H9 (cell line): ENCODE measurements around the gene EPS8L1. TPM values are rescaled to one million over a fixed set of nuclear protein-coding genes. Genes with fewer than 3 reads are reported as not detected.

ENCODE experiments used
- DNase-seq: peaks from one replicate; pipeline ENCODE4 v3.0.0-alpha.2; 2017
- H2AFZ ChIP-seq: one replicate; pipeline ENCODE4 v1.6.1; 2013; ENCODE audit warnings: mild to moderate bottlenecking, low read length, control low read depth, moderate library complexity
- H2AK5ac ChIP-seq: 2 replicates; pipeline ENCODE4 v1.6.1; 2013; ENCODE audit warnings: low read length, control low read depth, mixed read lengths; ENCODE audit not compliant: insufficient read length
- H2BK120ac ChIP-seq: one replicate; pipeline ENCODE4 v1.6.1; 2013; ENCODE audit warnings: low read depth, mild to moderate bottlenecking, low read length, control low read depth, inconsistent platforms; ENCODE audit not compliant: poor library complexity, severe bottlenecking
- H2BK12ac ChIP-seq: 2 replicates; pipeline ENCODE4 v1.6.1; 2013; ENCODE audit warnings: low read length, control low read depth, mixed read lengths, low read depth; ENCODE audit not compliant: insufficient read length
- H2BK15ac ChIP-seq: 2 replicates; pipeline ENCODE4 v1.6.1; 2013; ENCODE audit warnings: low read depth, low read length, control low read depth
- H2BK20ac ChIP-seq: one replicate; pipeline ENCODE4 v1.6.1; 2013; ENCODE audit warnings: low read depth, mild to moderate bottlenecking, low read length, control low read depth, inconsistent platforms; ENCODE audit not compliant: poor library complexity, severe bottlenecking
- H2BK5ac ChIP-seq: 2 replicates; pipeline ENCODE4 v1.6.1; 2013; ENCODE audit warnings: low read length, control low read depth, mixed read lengths; ENCODE audit not compliant: insufficient read length
- H3K14ac ChIP-seq: 2 replicates; pipeline ENCODE4 v1.6.1; 2013; ENCODE audit warnings: low read length, control low read depth; ENCODE audit not compliant: insufficient read depth
- H3K18ac ChIP-seq: 2 replicates; pipeline ENCODE4 v1.6.1; 2013; ENCODE audit warnings: low read depth, mild to moderate bottlenecking, mixed read lengths, low read length, control low read depth; ENCODE audit not compliant: insufficient read length
- H3K23ac ChIP-seq: 2 replicates; pipeline ENCODE4 v1.6.1; 2013; ENCODE audit warnings: low read length, control low read depth, mixed read lengths, low read depth; ENCODE audit not compliant: insufficient read length
- H3K23me2 ChIP-seq: 2 replicates; pipeline ENCODE4 v1.6.1; 2013; ENCODE audit warnings: low read depth, mild to moderate bottlenecking, mixed read lengths, low read length, control low read depth; ENCODE audit not compliant: insufficient read length, poor library complexity, severe bottlenecking
- H3K27ac ChIP-seq: 2 replicates; pipeline ENCODE4 v1.5.1; 2013; ENCODE audit warnings: low read length, control low read depth, mixed read lengths, low read depth; ENCODE audit not compliant: insufficient read length
- H3K27me3 ChIP-seq: 2 replicates; pipeline ENCODE4 v1.6.1; 2013; ENCODE audit warnings: low read length, control low read depth, inconsistent platforms; ENCODE audit not compliant: insufficient read depth
- H3K4ac ChIP-seq: 2 replicates; pipeline ENCODE4 v1.6.1; 2013; ENCODE audit warnings: low read depth, mild to moderate bottlenecking, control low read depth, inconsistent platforms, low read length, moderate library complexity
- H3K4me1 ChIP-seq: 2 replicates; pipeline ENCODE4 v1.6.1; 2013; ENCODE audit warnings: low read length, control low read depth, inconsistent platforms; ENCODE audit not compliant: insufficient read depth
- H3K4me2 ChIP-seq: 2 replicates; pipeline ENCODE4 v1.6.1; 2013; ENCODE audit warnings: low read length, control low read depth, mixed read lengths; ENCODE audit not compliant: insufficient read length, insufficient read depth
- H3K56ac ChIP-seq: 2 replicates; pipeline ENCODE4 v1.6.1; 2013; ENCODE audit warnings: low read depth, mild to moderate bottlenecking, mixed read lengths, low read length, control low read depth; ENCODE audit not compliant: insufficient read length
- H3K79me1 ChIP-seq: 2 replicates; pipeline ENCODE4 v1.6.1; 2013; ENCODE audit warnings: low read depth, mild to moderate bottlenecking, moderate library complexity, low read length, control low read depth, inconsistent platforms; ENCODE audit not compliant: insufficient read depth, poor library complexity, severe bottlenecking
- H3K79me2 ChIP-seq: 2 replicates; pipeline ENCODE4 v1.6.1; 2013; ENCODE audit warnings: low read length, control low read depth, inconsistent platforms; ENCODE audit not compliant: insufficient read depth
- H3K9ac ChIP-seq: 2 replicates; pipeline ENCODE4 v1.6.1; 2013; ENCODE audit warnings: low read length, control low read depth, mixed read lengths; ENCODE audit not compliant: insufficient read length; ENCODE audit errors: extremely low read depth
- H3K9me3 ChIP-seq: one replicate; pipeline ENCODE4 v1.6.1; 2013; ENCODE audit warnings: low read depth, low read length, inconsistent platforms; ENCODE audit not compliant: control insufficient read depth
- H3T11ph ChIP-seq: one replicate; pipeline ENCODE4 v1.6.1; 2013; ENCODE audit warnings: mild to moderate bottlenecking, low read length, control low read depth, inconsistent platforms
- H4K20me1 ChIP-seq: one replicate; pipeline ENCODE4 v1.6.1; 2013; ENCODE audit not compliant: control insufficient read depth, insufficient read length, insufficient read depth
- H4K5ac ChIP-seq: 2 replicates; pipeline ENCODE4 v1.6.1; 2013; ENCODE audit warnings: low read depth, mild to moderate bottlenecking, mixed read lengths, low read length, control low read depth; ENCODE audit not compliant: insufficient read length
- H4K8ac ChIP-seq: replicated peaks from 2 replicates; pipeline ENCODE4 v1.6.1; 2013; ENCODE audit warnings: low read length, control low read depth, mixed read lengths, low read depth; ENCODE audit not compliant: insufficient read length
- H4K91ac ChIP-seq: 2 replicates; pipeline ENCODE4 v1.6.1; 2013; ENCODE audit warnings: low read depth, mild to moderate bottlenecking, moderate library complexity, mixed read lengths, low read length, control low read depth; ENCODE audit not compliant: insufficient read length
- H3K27ac Mint-ChIP-seq, 3 experiments: 2 replicates in 2 of 3; 3 replicates in 1 of 3; pipeline ENCODE4 v1.8.0; 2020 to 2021; ENCODE audit warnings: mixed read lengths in 3 of 3, mild to moderate bottlenecking in 1 of 3, moderate library complexity in 1 of 3
- H3K27me3 Mint-ChIP-seq: 2 replicates; pipeline ENCODE4 v1.8.0; 2021; ENCODE audit warnings: low read depth, mild to moderate bottlenecking, moderate library complexity, mixed read lengths
- H3K36me3 Mint-ChIP-seq, 3 experiments: 2 replicates in 2 of 3; 3 replicates in 1 of 3; pipeline ENCODE4 v1.8.0; 2020 to 2021; ENCODE audit warnings: low read depth in 3 of 3, mixed read lengths in 3 of 3; ENCODE audit not compliant: insufficient read depth in 1 of 3
- H3K4me1 Mint-ChIP-seq, 2 experiments: 2 replicates each; pipeline ENCODE4 v1.8.0; 2020; ENCODE audit warnings: mixed read lengths in 2 of 2
- H3K4me3 Mint-ChIP-seq, 2 experiments: 2 replicates in 1 of 2; 3 replicates in 1 of 2; pipeline ENCODE4 v1.8.0; 2020 to 2021; ENCODE audit warnings: mild to moderate bottlenecking in 2 of 2, mixed read lengths in 2 of 2, moderate library complexity in 1 of 2
- H3K9me3 Mint-ChIP-seq, 2 experiments: 2 replicates in 1 of 2; 3 replicates in 1 of 2; pipeline ENCODE4 v1.8.0; 2020; ENCODE audit warnings: mild to moderate bottlenecking in 2 of 2, mixed read lengths in 2 of 2, moderate library complexity in 1 of 2
- CTCF ChIP-seq: fragments of 200-600 bp; sonication (generic); conservative IDR thresholded peaks from 3 replicates; pipeline ENCODE4 v1.8.0; 2021; ENCODE audit warnings: antibody characterized with exemption, mild to moderate bottlenecking
- WGBS: extraction: QIAGEN DNeasy Blood & Tissue Kit; methylation state at CpG from one replicate; pipeline ENCODE4 v1.1.7; 2013; ENCODE audit warnings: missing lambda C conversion rate, low lambda C conversion rate, mixed read lengths; ENCODE audit not compliant: insufficient read length; ENCODE audit errors: extremely low coverage; 5-methylcytosine and 5-hydroxymethylcytosine counted together
- total RNA-seq: library from RNA; stranded (reverse); gene quantifications from 2 replicates; pipeline ENCODE4 v1.2.1, GENCODE V29; 2021

The EPS8L1 gene
- total RNA-seq, 1 experiment from 2014 or later = 24.0 TPM

- no peak overlapping the region for H3K14ac ChIP-seq
- H4K20me1 ChIP-seq = no peaks in the 10 kb centered on the region
- H2BK12ac ChIP-seq = no peak overlapping the region
- no peak overlapping the region for H3K4me3 Mint-ChIP-seq
- no peak overlapping the region for H4K8ac ChIP-seq
- H3K27me3 Mint-ChIP-seq = peaks cover 1% of the 10 kb centered on the region; the same call in 1 of the 2 replicates
- no peak overlapping the region for H4K5ac ChIP-seq
- no peaks in the 10 kb centered on the region for H3K4me1 ChIP-seq
- no peak overlapping the region for H3K4ac ChIP-seq
- H3K9ac ChIP-seq = no peak overlapping the region
- no peak overlapping the region for H2BK120ac ChIP-seq
- H3K23ac ChIP-seq = no peak overlapping the region
- no peak overlapping the region for H4K91ac ChIP-seq
- H3K36me3 Mint-ChIP-seq = peaks cover 7 to 34% (median 17%) of the 10 kb centered on the region in 3 experiments
- no peak overlapping the region for H3T11ph ChIP-seq
- no peak overlapping the region for H3K4me2 ChIP-seq
- H2BK20ac ChIP-seq = no peak overlapping the region
- H3K79me1 ChIP-seq = no peaks in the 10 kb centered on the region
- no peak overlapping the region for H2BK5ac ChIP-seq
- no CpG with 5 or more reads among the region's 16 CpGs for WGBS
- DNase-seq = no peak
- H3K9me3 Mint-ChIP-seq = no peaks in the 10 kb centered on the region
- no peaks in the 10 kb centered on the region for H3K9me3 ChIP-seq
- no peaks in the 10 kb centered on the region for H3K79me2 ChIP-seq
- no peak for TF ChIP-seq CTCF
- H2AK5ac ChIP-seq = no peak overlapping the region
- no peaks in the 10 kb centered on the region for H3K27me3 ChIP-seq
- no peak overlapping the region for H2AFZ ChIP-seq
- no peak overlapping the region for H3K56ac ChIP-seq
- no peak overlapping the region; a peak in 1 of 7 replicates for H3K27ac Mint-ChIP-seq
- H3K27ac ChIP-seq = no peak overlapping the region
- H2BK15ac ChIP-seq = no peak overlapping the region
- no peaks in the 10 kb centered on the region for H3K23me2 ChIP-seq
- peaks cover 13 to 32% of the 10 kb centered on the region in 2 experiments for H3K4me1 Mint-ChIP-seq
- no peak overlapping the region for H3K18ac ChIP-seq
Measured at GRCh38 chr19:55131421-55131820, 55.8 kb downstream of the EPS8L1 start.
